Common myeloid progenitor, CD34-positive (primary cell): ENCODE data around the gene NEDD8.

ENCODE experiments used
- CTCF ChIA-PET: fragments of 350-600 bp; sonication (Branson Sonifier 250); formaldehyde crosslinking; loops from one replicate; lab custom pipeline; 2021; ENCODE audit warnings: antibody characterized with exemption; lab: Charles Lee
- POLR2A ChIA-PET: fragments of 350-600 bp; sonication (Branson Sonifier 250); formaldehyde crosslinking; loops from one replicate; lab custom pipeline; 2021; ENCODE audit warnings: antibody characterized with exemption; lab: Charles Lee
- DNase-seq, 3 donors: peaks; one replicate each; pipeline versions ENCODE4 v3.0.0 to v3.0.0-alpha.2; 2013
- H3K27ac ChIP-seq, 2 experiments: 1 replicate in 1 of 2; 2 replicates in 1 of 2; pipeline ENCODE4 v1.7.0; 2013; ENCODE audit warnings: inconsistent platforms in 2 of 2, low read length in 2 of 2, mild to moderate bottlenecking in 2 of 2, low read depth in 1 of 2, moderate library complexity in 1 of 2; ENCODE audit not compliant: severe bottlenecking in 2 of 2, insufficient read depth in 1 of 2, poor library complexity in 1 of 2
- H3K27me3 ChIP-seq, 5 experiments: replicated peaks in 2 of 5; 1 replicate in 3 of 5; 2 replicates in 2 of 5; pipeline versions ENCODE4 v1.6.1 to v1.7.0; 2013; ENCODE audit warnings: low read length in 4 of 5, mild to moderate bottlenecking in 2 of 5, moderate library complexity in 2 of 5, inconsistent platforms in 1 of 5; ENCODE audit not compliant: insufficient read depth in 5 of 5, control insufficient read depth in 4 of 5
- H3K36me3 ChIP-seq, 4 experiments: 1 replicate in 2 of 4; 2 replicates in 2 of 4; pipeline versions ENCODE4 v1.6.1 to v1.7.0; 2013; ENCODE audit warnings: low read length in 3 of 4, control low read depth in 1 of 4, mild to moderate bottlenecking in 1 of 4; ENCODE audit not compliant: control insufficient read depth in 4 of 4, insufficient read depth in 4 of 4
- H3K4me1 ChIP-seq, 4 experiments: 1 replicate in 3 of 4; 2 replicates in 1 of 4; pipeline versions ENCODE4 v1.6.1 to v1.7.1; 2013; ENCODE audit warnings: low read length in 3 of 4, mild to moderate bottlenecking in 3 of 4, control low read depth in 1 of 4, inconsistent platforms in 1 of 4, moderate library complexity in 1 of 4; ENCODE audit not compliant: control insufficient read depth in 4 of 4, insufficient read depth in 4 of 4; ENCODE audit errors: control extremely low read depth in 1 of 4
- H3K4me3 ChIP-seq, 7 experiments: 1 replicate in 4 of 7; 2 replicates in 3 of 7; pipeline versions ENCODE4 v1.5.1 to v1.7.0; 2013; ENCODE audit warnings: mild to moderate bottlenecking in 7 of 7, low read length in 6 of 7, moderate library complexity in 6 of 7, inconsistent platforms in 2 of 7, low read depth in 2 of 7, control low read depth in 1 of 7; ENCODE audit not compliant: insufficient read depth in 4 of 7, control insufficient read depth in 1 of 7; ENCODE audit errors: extremely low read depth in 1 of 7
- H3K9me3 ChIP-seq, 5 experiments: 1 replicate in 4 of 5; 2 replicates in 1 of 5; pipeline versions ENCODE4 v1.6.1 to v1.7.1; 2013; ENCODE audit warnings: low read length in 4 of 5, mild to moderate bottlenecking in 2 of 5, inconsistent platforms in 1 of 5, low read depth in 1 of 5, moderate library complexity in 1 of 5; ENCODE audit not compliant: control insufficient read depth in 4 of 5, insufficient read depth in 2 of 5; ENCODE audit errors: control extremely low read depth in 1 of 5
- WGBS: methylation state at CpG from one replicate; pipeline ENCODE4 v1.1.5; 2013; ENCODE audit not compliant: insufficient coverage; 5-methylcytosine and 5-hydroxymethylcytosine counted together

NEDD8 gene

GRCh38 chr14:24216345-24216699 lies 15.8 kb downstream of the NEDD8 start:
- ChIA-PET POLR2A (interaction anchor here (0.8 kb wide), 1 partner anchor 26 kb away, joined by 3 read pairs; the partner anchor contains the start of gene TINF2), CTCF (interaction anchor here (0.8 to 3.4 kb wide), 18 partner anchors 9 to 149 kb away, joined by 3 to 31 read pairs (median 5); partner anchors contain the start of genes CIDEB, GMPR2, NEDD8 and RABGGTA)
- Histone ChIP-seq H3K4me1 (peaks cover 7 to 33% (median 26%) of the 10 kb centered on the region in 4 experiments), H3K9me3 (no peaks in the 10 kb centered on the region), H3K27me3 (no peaks in the 10 kb centered on the region), H3K27ac (no peak overlapping the region), H3K36me3 (peaks cover 0 to 20% (median 10%) of the 10 kb centered on the region in 4 experiments), H3K4me3 (peak overlapping the region in 3 of 7 experiments; percentile 99)
- DNase-seq: no peak
- no CpG with 5 or more reads among the region's 2 CpGs for WGBS

DNA sequence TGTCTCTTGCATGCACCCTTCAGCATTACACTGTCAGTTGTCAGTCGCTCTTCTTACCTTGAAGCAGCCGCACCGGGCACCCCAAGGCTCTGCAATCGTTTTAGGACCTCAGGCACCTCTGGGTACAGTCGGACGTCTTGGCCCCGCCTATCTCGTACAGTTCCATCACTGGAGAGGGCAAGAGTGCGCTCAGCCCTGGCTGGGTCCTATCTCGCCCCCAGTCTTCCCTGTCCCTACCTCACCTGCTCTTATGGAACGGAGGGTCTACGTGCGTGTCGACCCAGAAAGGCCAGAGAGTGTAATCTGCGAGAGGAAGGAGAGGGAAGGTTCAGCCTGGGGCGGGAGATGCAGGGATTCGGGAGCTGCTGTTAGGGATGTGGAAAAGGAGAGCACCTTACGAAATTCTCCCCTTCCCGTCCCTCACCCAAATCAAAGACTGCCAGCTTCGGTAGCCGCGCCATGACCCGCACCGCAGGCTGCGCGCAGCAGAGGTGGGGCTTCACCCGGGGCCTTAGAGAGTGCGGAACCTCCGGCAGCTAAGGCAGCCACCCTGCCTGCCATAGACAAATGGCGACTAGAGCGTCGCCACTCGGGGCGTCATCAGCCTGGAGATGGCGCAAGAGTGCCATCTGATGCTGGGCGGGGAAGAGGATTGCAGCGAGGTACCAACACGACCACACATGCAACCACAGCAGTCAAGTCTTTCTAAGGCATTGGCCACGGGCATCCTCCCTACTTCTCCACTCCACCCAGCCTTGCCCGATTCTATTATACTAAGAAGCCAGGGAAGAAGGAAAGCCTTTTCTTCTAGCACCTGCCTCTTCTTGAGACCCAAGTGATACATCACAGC lies 16.4 kb downstream of the NEDD8 start, which contains the start of gene MDP1:
Gene MDP1, minus strand, starts transcription at position 572 of the 850 bp plus-strand sequence. Its CDS starts 111 bp downstream, at position 461.
- no peaks in the 10 kb centered on the region for H3K27me3 ChIP-seq
- H3K36me3 ChIP-seq: peaks cover 0 to 25% (median 12%) of the 10 kb centered on the region in 4 experiments
- ChIA-PET CTCF (interaction anchor here (0.8 to 3.4 kb wide), 18 partner anchors 10 to 150 kb away, joined by 3 to 31 read pairs (median 5); partner anchors contain the start of genes CIDEB, GMPR2, NEDD8 and RABGGTA), POLR2A (interaction anchor here (0.6 to 1.3 kb wide), 5 partner anchors 26 to 55 kb away, joined by 3 to 4 read pairs (median 3); partner anchors contain the start of genes IPO4 and TINF2)
- peak within 1 kb of the TSS; percentile 53 to 99 (median 99) for H3K4me3 ChIP-seq
- no peaks in the 10 kb centered on the region for H3K9me3 ChIP-seq
- H3K27ac ChIP-seq: peak within 1 kb of the TSS; percentile 54 to 84
- H3K4me1 ChIP-seq: peaks cover 7 to 33% (median 26%) of the 10 kb centered on the region in 4 experiments
- DNase-seq: peak; percentile 94 to 97 (median 96)
- under 1% methylated on average over 30 of the region's 40 CpGs for WGBS

GRCh38 chr14:24213866-24214662 lies 18.1 kb downstream of the NEDD8 start:
- Histone ChIP-seq H3K27ac (peak overlapping the region; percentile 93 to 95), H3K4me3 (peak overlapping the region in 5 of 7 experiments; percentile 80 to 91 (median 88)), H3K27me3 (no peaks in the 10 kb centered on the region), H3K4me1 (peaks cover 7 to 33% (median 26%) of the 10 kb centered on the region in 4 experiments), H3K9me3 (no peaks in the 10 kb centered on the region), H3K36me3 (peaks cover 3 to 41% (median 28%) of the 10 kb centered on the region in 4 experiments)
- no peak for DNase-seq
- POLR2A ChIA-PET: interaction anchor here (0.9 to 2.9 kb wide), 5 partner anchors 17 to 44 kb away, joined by 3 to 25 read pairs (median 4); partner anchors contain the start of genes IPO4, TINF2 and TM9SF1
- WGBS: 90% methylated on average over 6 of the region's 7 CpGs
- CTCF ChIA-PET: interaction anchor here (0.8 to 3.4 kb wide), 12 partner anchors 10 to 121 kb away, joined by 3 to 31 read pairs (median 4); partner anchors contain the start of genes ADCY4, CIDEB, IPO4 and IRF9

DNA sequence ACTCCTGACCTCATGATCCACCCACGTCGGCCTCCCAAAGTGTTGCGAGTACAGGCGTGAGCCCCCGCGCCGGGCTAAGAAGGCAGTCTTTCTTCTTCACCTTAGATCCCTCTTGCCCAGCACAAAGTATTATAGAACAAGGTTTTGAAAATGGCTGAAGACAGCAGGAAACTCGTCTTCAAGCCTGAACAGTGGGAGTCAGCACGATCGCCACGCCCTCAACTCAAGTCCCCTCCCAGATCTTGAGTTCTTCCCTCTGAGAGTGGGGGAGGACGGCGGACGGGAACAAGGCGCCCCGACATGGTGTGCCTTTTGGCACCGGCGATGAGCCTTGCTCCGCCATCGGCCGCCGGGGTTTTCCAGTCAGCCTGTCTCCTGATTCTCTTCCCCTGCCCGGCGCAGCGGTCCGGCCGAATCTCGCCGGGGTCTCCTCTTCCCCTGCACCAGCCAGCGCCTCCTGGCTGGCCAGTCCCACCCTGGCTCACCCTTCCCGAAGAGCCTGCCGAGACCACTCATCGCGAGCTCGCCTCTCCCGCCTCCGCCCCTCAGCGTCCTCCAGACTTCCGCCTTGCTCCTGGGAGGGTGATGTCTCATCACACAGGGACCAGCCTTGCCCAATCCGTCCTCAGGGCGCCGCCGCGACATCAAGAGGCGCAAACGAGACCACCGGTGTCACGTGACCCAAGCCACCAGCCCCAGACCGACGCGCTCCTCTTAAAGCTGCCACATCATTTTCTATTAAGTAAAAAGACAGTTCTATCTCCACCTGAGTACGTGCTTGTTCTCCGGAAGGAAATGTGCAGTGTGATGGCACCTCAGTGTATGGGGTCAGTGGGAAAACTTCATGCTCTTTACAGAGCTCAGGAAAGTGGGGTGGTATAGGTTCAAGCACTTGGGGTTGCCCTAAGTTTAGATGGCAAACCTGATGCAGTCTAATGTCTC lies 19.0 kb downstream of the NEDD8 start, which contains the start of gene CHMP4A:
Gene CHMP4A, minus strand, starts transcription at position 565 of the 942 bp plus-strand sequence. Its CDS starts 49 bp downstream, at position 516.
- under 1% methylated on average over 47 of the region's 53 CpGs for WGBS
- CTCF ChIA-PET: interaction anchor here (0.6 to 2.8 kb wide), 15 partner anchors 9 to 120 kb away, joined by 3 to 21 read pairs (median 4); partner anchors contain the start of genes IPO4, IRF9, TINF2 and TM9SF1

GRCh38 chr14:24211311-24211710 lies 20.9 kb downstream of the NEDD8 start:
- peaks cover 7 to 31% (median 24%) of the 10 kb centered on the region in 4 experiments for H3K4me1 ChIP-seq
- no peaks in the 10 kb centered on the region for H3K9me3 ChIP-seq
- DNase-seq: no peak
- ChIA-PET POLR2A (no interaction called here), CTCF (interaction anchor here (0.8 to 1.7 kb wide), 4 partner anchors 15 to 31 kb away, joined by 3 to 4 read pairs (median 4); partner anchors contain the start of genes IPO4, TINF2 and TM9SF1)
- H3K36me3 ChIP-seq: peaks cover 9 to 50% (median 38%) of the 10 kb centered on the region in 4 experiments
- no peak overlapping the region for H3K27ac ChIP-seq
- no peaks in the 10 kb centered on the region for H3K27me3 ChIP-seq
- H3K4me3 ChIP-seq: no peak overlapping the region
- 98% methylated on average over 6 of the region's 6 CpGs for WGBS

More for the DNA sequence above, 19.0 kb downstream of the NEDD8 start, which contains the start of gene CHMP4A:
- H3K36me3 ChIP-seq: peaks cover 3 to 42% (median 29%) of the 10 kb centered on the region in 4 experiments
- H3K27ac ChIP-seq: peak within 1 kb of the TSS; percentile 93 to 95
- H3K4me3 ChIP-seq: peak within 1 kb of the TSS; percentile 74 to 91 (median 84)
- no peaks in the 10 kb centered on the region for H3K9me3 ChIP-seq
- peaks cover 7 to 33% (median 26%) of the 10 kb centered on the region in 4 experiments for H3K4me1 ChIP-seq
- POLR2A ChIA-PET: interaction anchor here (0.9 to 2.9 kb wide), 4 partner anchors 18 to 43 kb away, joined by 3 to 25 read pairs (median 4); partner anchors contain the start of genes TINF2 and TM9SF1
- peak; percentile 98 to 99 (median 99) for DNase-seq
- no peaks in the 10 kb centered on the region for H3K27me3 ChIP-seq
